ENCODE data around the gene PISD. TPM values are rescaled to one million over a fixed set of nuclear protein-coding genes. Genes with fewer than 3 reads are reported as not detected.

The PISD gene
- total and polyA plus RNA-seq, 7 donors: 10.2 to 24.2 (median 16.3) TPM

DNA sequence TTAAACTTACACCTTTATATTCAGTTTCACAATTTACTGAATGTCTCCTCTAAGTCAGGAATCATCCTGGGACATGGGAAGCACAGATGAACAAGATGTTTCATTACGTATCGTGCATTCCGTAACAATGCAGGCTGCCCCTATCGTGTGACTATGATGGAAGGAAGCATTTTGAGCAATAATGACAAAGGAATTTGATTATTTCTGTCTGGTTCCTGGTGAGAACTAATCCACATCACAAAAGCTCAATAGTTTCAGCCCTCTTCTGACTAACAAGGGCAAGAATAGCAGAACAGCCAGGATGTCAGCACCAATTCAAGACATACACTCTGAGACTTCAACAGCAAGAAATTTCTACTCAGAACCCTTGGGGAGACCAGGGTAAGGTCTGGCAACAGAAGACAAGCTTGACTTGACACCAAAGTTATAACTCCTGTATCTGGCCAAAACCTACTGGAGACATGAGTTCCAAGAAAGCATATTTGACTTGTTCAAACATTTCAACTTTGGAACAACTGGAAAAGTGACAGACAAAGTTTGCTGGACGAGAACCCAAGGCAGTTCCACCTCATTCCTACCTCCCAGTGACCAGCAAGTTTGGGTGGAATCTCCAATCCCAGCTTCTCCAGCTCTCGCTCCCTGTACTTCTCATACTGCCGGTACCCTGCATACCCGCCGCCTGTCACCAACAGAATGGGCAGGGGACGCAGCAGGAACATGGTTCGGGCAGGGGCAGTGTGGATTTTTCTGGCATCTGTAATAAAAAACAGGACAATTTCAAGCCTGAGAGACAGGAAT is 14.3 kb downstream of the PISD start:
- Histone ChIP-seq H3K9me3 (no peaks in the 10 kb centered on the region), H3K4me3 (no peak overlapping the region), H3K27me3 (ENCODE audit: insufficient read depth in 3 of 3, low read length in 2 of 3) (no peaks in the 10 kb centered on the region), H3K36me3 (ENCODE audit: insufficient read depth in 1 of 2, low read depth in 1 of 2) (peaks cover 6 to 48% of the 10 kb centered on the region in 2 donors), H3K27ac (no peak overlapping the region), H3K4me1 (peaks cover 6% of the 10 kb centered on the region)
- DNase-seq (no peak), ATAC-seq (no peak)
- intact Hi-C loops (cut with DNase I): no loop called here
- 82 to 89% (median 84%) methylated on average over 11 of the region's 11 CpGs for WGBS, 3 donors
- TF ChIP-seq CTCF (IDR thresholded peaks at IDR 0.05): no peak

DNA sequence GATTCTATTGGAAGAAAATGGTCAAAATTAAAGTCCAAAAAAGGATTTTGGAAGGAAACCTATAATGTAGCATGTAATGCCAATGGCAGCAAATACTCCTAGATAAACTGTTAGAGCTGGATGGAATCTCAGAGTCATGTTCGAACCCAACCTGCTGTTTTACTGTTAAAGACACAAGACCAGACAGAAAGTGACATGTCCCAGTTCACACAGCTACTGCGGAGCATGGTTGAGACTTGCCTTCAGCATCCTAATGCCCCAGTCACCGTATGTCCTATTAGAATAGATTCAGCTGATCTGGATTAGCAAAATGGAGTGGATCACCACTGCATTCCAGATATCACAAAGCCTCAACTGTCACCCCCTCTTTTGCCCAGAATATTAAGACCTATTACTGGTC is 14.9 kb downstream of the PISD start:
- no peak for TF ChIP-seq CTCF (IDR thresholded peaks at IDR 0.05)
- Histone ChIP-seq H3K4me1 (no peaks in the 10 kb centered on the region), H3K4me3 (no peak overlapping the region), H3K36me3 (ENCODE audit: insufficient read depth in 1 of 2, low read depth in 1 of 2) (peaks cover 6 to 52% of the 10 kb centered on the region in 2 donors), H3K9me3 (no peaks in the 10 kb centered on the region), H3K27me3 (ENCODE audit: insufficient read depth in 3 of 3, low read length in 2 of 3) (no peaks in the 10 kb centered on the region), H3K27ac (no peak overlapping the region)
- DNase-seq (no peak), ATAC-seq (no peak)
- WGBS, 3 donors: 95 to 98% (median 97%) methylated on average over 3 of the region's 3 CpGs
- intact Hi-C loops (cut with DNase I): no loop called here

- peaks cover 6 to 56% of the 10 kb centered on the region in 2 donors for H3K36me3 ChIP-seq (ENCODE audit: insufficient read depth in 1 of 2, low read depth in 1 of 2)
- 74 to 82% (median 77%) methylated on average over 6 of the region's 6 CpGs for WGBS, 3 donors
- no peaks in the 10 kb centered on the region for H3K27me3 ChIP-seq (ENCODE audit: insufficient read depth in 3 of 3, low read length in 2 of 3)
- no peaks in the 10 kb centered on the region for H3K9me3 ChIP-seq
- H3K4me1 ChIP-seq: no peaks in the 10 kb centered on the region
- H3K27ac ChIP-seq: no peak overlapping the region
- ATAC-seq (no peak), DNase-seq (no peak)
- intact Hi-C loops (cut with DNase I): no loop called here
- H3K4me3 ChIP-seq: no peak overlapping the region
- no peak for TF ChIP-seq CTCF (IDR thresholded peaks at IDR 0.05)
Measured at GRCh38 chr22:31646186-31647019, 15.6 kb downstream of the PISD start.

DNA sequence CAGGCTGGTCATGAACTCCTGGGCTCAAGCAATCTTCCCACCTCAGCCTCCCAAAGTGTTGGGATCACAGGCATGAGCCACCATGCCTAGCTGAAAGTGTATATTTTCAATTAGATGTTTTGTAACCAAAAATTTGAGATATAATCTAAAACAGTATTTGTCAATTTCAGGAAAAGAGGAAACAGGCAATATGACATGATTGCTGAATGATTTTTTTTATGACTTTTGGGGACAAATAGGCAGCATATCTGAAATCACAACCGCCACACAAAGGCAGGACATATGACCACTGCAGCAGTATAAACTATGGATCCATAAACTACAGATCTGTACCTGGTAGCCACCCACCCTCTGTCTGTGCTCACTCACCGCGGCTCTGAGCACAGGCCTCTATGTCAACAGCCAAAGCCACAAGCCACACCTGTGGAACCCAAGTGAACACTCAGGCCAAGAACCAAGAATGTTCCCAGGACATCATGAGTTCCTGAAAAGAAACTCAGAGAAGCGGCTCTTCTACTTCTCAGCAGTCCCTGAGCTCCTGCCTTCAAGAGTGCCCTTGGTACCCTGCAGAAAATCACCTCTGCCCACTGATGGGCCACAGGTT is 22.5 kb downstream of the PISD start:
- Histone ChIP-seq H3K27ac (no peak overlapping the region), H3K4me3 (no peak overlapping the region), H3K27me3 (ENCODE audit: insufficient read depth in 3 of 3, low read length in 2 of 3) (no peaks in the 10 kb centered on the region), H3K36me3 (ENCODE audit: insufficient read depth in 1 of 2, low read depth in 1 of 2) (peaks cover 0 to 8% of the 10 kb centered on the region in 2 donors), H3K4me1 (peaks cover 7% of the 10 kb centered on the region), H3K9me3 (no peaks in the 10 kb centered on the region)
- no peak for TF ChIP-seq CTCF (IDR thresholded peaks at IDR 0.05)
- ATAC-seq: no peak
- intact Hi-C loops (cut with DNase I): no loop called here
- WGBS, 3 donors: 85 to 98% (median 87%) methylated on average over 4 of the region's 4 CpGs
- DNase-seq: no peak
